Left forelimb (tissue), 1 donor: Measurements from ENCODE around the gene RHOB.

Experiments
- DNase-seq: peaks from one replicate; pipeline ENCODE4 v3.0.0-alpha.2; 2018; ENCODE audit warnings: low spot score

RHOB gene

DNA sequence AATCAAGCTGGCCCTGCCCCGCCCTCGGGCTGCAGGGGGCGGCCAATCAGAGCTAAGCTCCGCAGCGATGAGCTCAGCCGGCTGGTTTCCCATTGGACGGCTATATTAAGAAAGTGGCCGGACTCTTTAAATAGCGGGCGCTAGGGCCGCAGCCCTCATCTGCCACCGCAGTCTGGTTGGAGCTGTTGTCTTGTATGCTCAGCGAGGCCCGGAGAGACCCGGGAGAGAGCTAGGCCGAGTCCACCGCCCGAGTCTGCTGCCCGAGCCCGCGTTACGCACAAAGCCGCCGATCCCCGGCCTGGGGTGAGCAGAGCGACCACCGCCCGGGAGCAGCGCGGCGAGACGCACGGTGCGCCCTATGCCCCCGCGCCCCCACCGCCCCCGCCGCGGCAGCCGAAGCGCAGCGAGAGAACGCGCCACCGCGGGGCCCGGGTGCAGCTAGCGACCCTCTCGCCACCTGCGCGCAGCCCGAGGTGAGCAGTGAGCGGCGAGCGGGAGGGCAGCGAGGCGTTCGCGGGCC is at the start of gene RHOB:
RHOB (plus strand) TSS at position 158 of the 520 bp plus-strand sequence. CDS start 392 bp downstream, outside the sequence.
- peak; percentile 98 for DNase-seq

DNA sequence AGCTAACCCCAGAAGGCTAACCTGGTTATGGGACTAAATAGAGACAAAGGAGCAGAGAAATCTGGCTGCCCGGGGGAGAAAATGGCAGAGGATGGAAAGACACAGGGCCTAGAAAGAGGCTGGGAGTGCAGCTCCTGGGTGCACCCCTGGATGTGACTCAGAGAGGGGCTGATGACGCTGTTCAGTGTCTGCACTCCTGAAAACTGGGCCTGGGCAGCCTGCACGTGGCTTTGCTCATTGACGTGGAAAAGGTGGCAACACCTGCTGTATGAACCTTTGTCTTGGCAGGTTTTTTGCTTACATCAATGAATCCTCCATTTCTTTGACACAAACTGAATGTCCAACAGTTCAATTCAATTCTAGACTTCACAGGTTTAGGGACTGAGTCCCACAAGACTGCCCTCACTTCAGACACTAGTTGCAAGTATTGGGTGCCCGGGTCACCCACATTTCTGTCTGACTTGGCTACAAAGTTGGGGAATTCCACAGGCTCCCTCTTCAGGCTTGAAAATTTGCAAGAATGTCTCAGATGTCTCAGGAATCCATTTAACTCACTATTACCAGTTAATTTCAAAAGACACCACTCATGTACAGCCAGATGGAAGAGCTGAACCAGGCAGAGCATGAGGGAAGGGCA is 48.9 kb upstream of the RHOB start:
- no peak for DNase-seq

GRCh38 chr2:20398956-20399567 is 47.8 kb upstream of the RHOB start:
- DNase-seq = no peak

GRCh38 chr2:20400306-20400705 is 46.6 kb upstream of the RHOB start:
- DNase-seq = no peak

GRCh38 chr2:20400787-20401488 is 45.9 kb upstream of the RHOB start:
- no peak for DNase-seq

- no peak for DNase-seq
Observed at GRCh38 chr2:20401489-20401835, 45.4 kb upstream of the RHOB start.

GRCh38 chr2:20403774-20404312 is 43.0 kb upstream of the RHOB start:
- DNase-seq = peak; percentile 38

GRCh38 chr2:20404950-20405349 is 41.9 kb upstream of the RHOB start:
- peak; percentile 9 for DNase-seq

- DNase-seq = no peak
Observed at GRCh38 chr2:20409039-20409438, 37.8 kb upstream of the RHOB start.

DNA sequence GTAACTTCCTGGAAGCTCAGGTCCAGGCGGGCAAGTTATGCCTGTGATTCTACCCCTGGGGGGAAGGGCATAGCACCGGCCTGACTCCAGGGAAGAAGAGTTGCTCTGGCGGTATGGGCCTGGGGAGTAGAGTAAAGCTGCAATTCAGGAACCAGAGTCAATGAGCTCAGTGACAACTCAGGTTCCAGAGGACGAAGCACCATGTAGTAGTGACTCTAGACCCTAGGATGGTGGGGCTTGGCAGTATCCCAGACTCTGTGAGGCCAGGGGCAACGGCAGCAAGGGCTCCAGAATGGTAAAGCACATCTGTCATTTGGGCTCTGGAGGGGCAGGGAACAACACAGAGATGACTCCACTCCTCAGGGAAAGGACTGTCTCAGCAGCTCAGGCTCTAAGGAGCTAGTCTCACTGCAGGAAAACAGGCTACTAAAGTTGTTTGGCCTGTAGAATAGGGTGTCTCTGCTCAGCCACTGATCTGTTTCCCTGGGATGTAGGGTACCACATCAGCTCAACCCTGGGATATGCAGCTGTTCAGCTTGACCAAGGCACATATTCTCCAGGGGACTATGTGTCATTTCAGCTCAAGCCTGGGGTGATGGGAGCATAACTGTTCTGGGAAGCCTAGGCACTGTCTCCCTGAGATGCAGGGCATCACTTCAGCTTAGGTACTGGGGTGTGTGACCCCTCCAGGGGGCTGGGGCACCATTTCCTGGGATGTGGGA is 36.2 kb upstream of the RHOB start:
- no peak for DNase-seq

DNA sequence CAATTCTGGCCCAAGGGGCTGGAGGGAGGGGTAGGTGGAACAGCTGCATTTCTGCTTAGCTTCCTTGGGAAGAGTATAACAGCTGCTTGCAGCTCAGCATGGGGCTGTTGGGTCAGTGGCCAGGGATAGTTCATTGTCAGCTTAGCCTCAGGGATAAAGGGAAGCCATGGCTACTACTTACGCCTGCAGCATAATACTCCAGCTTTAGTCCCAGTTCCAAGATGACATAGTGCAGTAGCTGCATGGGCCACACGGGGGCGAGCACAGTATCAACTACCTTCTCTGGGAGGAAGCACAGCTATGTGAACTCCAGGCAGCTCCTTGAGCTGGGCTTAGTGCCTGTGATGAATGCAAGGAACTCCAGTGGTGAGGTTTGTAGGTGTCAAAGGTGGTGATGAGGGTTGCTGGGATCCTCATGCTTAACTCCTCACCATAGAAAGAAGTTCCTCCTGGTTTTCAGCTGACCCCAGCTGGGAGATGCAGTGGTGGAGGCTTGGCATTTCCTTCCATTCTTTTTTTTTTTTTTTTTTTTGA is 35.4 kb upstream of the RHOB start:
- DNase-seq = peak; percentile 66

- no peak for DNase-seq
Observed at GRCh38 chr2:20414806-20415205, 32.1 kb upstream of the RHOB start.

DNA sequence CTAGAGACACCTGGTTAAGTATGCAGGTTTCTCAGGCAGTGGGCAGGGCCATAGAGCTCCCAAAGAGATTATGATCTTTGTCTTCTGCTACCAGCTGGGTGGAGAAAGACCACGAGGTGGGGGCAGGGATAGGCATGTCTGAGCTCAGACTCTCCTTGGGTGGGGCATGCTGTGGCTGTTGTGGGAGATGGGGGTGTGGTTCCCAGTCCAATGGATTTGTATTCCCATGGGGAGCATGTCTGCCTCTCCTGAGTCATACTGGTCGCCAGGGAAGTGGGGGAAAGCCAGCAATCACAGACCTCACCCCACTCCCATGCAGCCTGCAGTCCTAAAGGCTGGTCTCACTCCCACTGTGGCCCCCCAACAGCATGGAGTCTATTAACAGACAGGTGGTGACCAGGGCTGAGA is 31.4 kb upstream of the RHOB start:
- DNase-seq = no peak

DNA sequence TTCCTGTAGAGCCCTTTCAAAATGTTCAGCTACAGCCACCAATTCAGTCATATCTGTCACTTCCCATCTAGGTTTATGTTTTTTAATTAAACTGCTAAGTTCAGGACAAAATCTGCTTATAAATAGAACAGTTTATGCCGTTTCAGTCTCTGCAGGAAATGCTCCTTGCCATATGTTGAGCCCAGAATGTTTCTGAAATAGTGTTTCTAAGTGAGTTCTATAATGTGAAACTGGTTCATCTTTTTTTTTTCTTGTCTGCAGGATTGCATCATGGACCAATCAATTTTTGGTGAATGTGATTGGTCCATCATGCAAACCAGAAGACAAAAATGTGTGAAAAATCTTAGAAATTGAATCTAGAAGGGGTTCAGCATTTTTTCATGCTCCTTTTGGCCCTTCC is 30.2 kb upstream of the RHOB start:
- no peak for DNase-seq

GRCh38 chr2:20417230-20417821 is 29.5 kb upstream of the RHOB start:
- peak; percentile 4 for DNase-seq

- DNase-seq = peak; percentile 37
Observed at GRCh38 chr2:20418519-20418918, 28.4 kb upstream of the RHOB start.

- peak; percentile 61 for DNase-seq
Observed at GRCh38 chr2:20419007-20419576, 27.8 kb upstream of the RHOB start.

DNA sequence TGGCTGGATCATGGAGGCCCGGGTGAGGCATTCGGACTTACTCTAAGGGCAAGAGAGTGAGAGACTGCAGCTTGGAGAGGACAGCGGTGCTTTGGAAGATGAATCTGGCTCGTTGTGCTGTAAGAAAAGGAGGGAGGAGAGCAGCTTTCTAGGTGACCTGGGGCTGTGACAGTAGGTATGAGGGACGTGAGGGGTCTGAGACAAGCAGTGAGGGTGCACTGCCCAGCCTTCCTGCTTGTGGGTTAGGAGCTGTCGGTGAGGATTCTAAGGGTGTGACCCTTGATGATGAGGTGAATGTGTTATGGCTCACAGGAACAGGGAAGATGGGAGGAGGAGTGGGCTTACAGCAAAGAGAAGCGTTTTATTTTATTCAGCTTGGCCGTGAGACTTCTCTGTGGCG is 27.1 kb upstream of the RHOB start:
- peak; percentile 41 for DNase-seq

DNA sequence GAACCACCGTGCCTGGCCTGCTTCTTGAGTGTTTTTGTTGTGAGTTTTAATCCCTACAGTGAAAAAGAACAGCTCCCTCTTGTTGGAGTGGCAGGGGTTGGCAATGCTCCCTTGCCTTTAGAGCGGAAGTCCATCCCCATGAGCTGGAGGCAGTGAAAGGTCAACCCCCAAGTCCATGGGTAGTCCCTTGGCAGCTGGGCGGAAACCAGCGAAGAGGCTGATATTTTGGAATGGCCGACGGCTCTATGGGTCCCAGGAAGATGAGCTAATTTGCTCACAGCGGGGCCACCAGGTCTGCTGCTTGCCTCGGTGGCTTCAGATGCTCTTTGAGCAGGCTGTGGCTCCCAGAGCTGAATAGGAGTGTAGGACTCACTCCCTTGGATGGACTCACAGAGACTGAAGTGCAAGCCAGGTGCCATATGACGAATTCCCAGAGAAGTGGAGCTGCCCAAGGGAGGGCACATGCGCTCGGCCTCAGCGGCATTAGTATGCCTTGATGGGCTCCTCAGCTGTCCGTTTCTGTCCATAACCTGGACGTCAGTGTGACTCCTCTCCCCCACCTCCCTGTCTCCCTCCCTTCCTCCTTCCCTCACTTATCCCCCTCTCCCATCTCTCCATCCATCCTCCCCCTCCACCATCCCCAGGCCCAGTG is 25.4 kb upstream of the RHOB start:
- DNase-seq = peak; percentile 41

DNA sequence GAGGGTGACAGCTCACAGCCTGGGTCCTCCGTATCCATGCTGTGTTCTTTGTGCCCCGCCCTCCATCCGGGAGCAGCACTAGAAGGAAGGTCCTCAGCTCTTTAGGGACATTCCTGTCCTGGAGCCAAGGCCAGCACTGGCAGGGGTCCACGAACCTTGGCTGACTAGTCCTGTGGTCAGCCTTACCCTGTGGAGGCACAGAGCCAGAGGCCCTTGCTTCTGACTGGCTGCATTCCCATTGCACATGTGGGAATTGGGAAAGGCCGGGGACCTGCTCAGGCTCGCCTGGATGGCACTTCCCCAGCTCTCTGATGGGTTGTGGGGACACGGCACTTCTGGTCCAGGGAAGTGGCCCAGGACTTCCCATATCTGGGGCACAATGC is 24.9 kb upstream of the RHOB start:
- DNase-seq = peak; percentile 81
